ENCODE measurements around the gene UNC93B1. TPM values are rescaled to one million over a fixed set of nuclear protein-coding genes. Genes with fewer than 3 reads are reported as not detected.
A peak's percentile ranks its signal among the peaks of the same experiment; 100 is the strongest.

UNC93B1 gene
- total RNA-seq, 1 experiment from 2014 or later = 14.7 TPM

- no peaks in the 10 kb centered on the region for H3K27me3 Mint-ChIP-seq (ENCODE audit: insufficient read depth, unreplicated experiment)
- H3K9me3 Mint-ChIP-seq (ENCODE audit: unreplicated experiment) = no peaks in the 10 kb centered on the region
- peaks cover 75% of the 10 kb centered on the region for H3K4me1 Mint-ChIP-seq (ENCODE audit: insufficient read depth, unreplicated experiment)
- TF ChIP-seq, protein P1, sequence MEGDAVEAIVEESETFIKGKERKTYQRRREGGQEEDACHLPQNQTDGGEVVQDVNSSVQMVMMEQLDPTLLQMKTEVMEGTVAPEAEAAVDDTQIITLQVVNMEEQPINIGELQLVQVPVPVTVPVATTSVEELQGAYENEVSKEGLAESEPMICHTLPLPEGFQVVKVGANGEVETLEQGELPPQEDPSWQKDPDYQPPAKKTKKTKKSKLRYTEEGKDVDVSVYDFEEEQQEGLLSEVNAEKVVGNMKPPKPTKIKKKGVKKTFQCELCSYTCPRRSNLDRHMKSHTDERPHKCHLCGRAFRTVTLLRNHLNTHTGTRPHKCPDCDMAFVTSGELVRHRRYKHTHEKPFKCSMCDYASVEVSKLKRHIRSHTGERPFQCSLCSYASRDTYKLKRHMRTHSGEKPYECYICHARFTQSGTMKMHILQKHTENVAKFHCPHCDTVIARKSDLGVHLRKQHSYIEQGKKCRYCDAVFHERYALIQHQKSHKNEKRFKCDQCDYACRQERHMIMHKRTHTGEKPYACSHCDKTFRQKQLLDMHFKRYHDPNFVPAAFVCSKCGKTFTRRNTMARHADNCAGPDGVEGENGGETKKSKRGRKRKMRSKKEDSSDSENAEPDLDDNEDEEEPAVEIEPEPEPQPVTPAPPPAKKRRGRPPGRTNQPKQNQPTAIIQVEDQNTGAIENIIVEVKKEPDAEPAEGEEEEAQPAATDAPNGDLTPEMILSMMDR (IDR thresholded peaks at IDR 0.05; ENCODE audit: unreplicated experiment) = no peak
- POLR2A ChIA-PET = interaction anchor here (0.6 to 4.9 kb wide), 4 partner anchors 9 to 258 kb away, joined by 3 to 59 read pairs (median 4); partner anchors contain the start of gene NDUFS8
- H3K36me3 Mint-ChIP-seq (ENCODE audit: insufficient read depth, unreplicated experiment) = peaks cover 48% of the 10 kb centered on the region
- no peak for DNase-seq (ENCODE audit: unreplicated experiment)
- CTCF ChIA-PET = no interaction called here
- no peak overlapping the region for H3K27ac Mint-ChIP-seq (ENCODE audit: low read depth, unreplicated experiment)
- no peak overlapping the region for H3K4me3 Mint-ChIP-seq (ENCODE audit: unreplicated experiment)
- intact Hi-C loops (cut with micrococcal nuclease) = no loop called here
- no TSS peak for BruUV-seq (replicated peaks)
These were observed 11.6 kb upstream of the UNC93B1 start for GRCh38 chr11:68015467-68015866.

GRCh38 chr11:68014947-68015447 lies 11.1 kb upstream of the UNC93B1 start:
- DNase-seq (ENCODE audit: unreplicated experiment) = no peak
- peaks cover 73% of the 10 kb centered on the region for H3K4me1 Mint-ChIP-seq (ENCODE audit: insufficient read depth, unreplicated experiment)
- BruUV-seq (replicated peaks) = no TSS peak
- no peaks in the 10 kb centered on the region for H3K27me3 Mint-ChIP-seq (ENCODE audit: insufficient read depth, unreplicated experiment)
- POLR2A ChIA-PET = interaction anchor here (0.6 to 4.9 kb wide), 14 partner anchors 9 to 299 kb away, joined by 3 to 59 read pairs (median 4); partner anchors contain the start of genes C11orf24, NDUFS8, TCIRG1 and UNC93B1
- intact Hi-C loops (cut with micrococcal nuclease) = loop anchor here (1.0 kb wide), 1 partner anchor 13 kb away; no protein-coding TSS in a partner anchor
- H3K36me3 Mint-ChIP-seq (ENCODE audit: insufficient read depth, unreplicated experiment) = peaks cover 43% of the 10 kb centered on the region
- H3K9me3 Mint-ChIP-seq (ENCODE audit: unreplicated experiment) = no peaks in the 10 kb centered on the region
- H3K27ac Mint-ChIP-seq (ENCODE audit: low read depth, unreplicated experiment) = peak overlapping the region; percentile 89
- TF ChIP-seq, protein P1 (IDR thresholded peaks at IDR 0.05; ENCODE audit: unreplicated experiment) = no peak
- peak overlapping the region; percentile 88 for H3K4me3 Mint-ChIP-seq (ENCODE audit: unreplicated experiment)
- CTCF ChIA-PET = interaction anchor here (0.8 kb wide), 1 partner anchor 282 kb away, joined by 3 read pairs; no protein-coding TSS in a partner anchor

DNA sequence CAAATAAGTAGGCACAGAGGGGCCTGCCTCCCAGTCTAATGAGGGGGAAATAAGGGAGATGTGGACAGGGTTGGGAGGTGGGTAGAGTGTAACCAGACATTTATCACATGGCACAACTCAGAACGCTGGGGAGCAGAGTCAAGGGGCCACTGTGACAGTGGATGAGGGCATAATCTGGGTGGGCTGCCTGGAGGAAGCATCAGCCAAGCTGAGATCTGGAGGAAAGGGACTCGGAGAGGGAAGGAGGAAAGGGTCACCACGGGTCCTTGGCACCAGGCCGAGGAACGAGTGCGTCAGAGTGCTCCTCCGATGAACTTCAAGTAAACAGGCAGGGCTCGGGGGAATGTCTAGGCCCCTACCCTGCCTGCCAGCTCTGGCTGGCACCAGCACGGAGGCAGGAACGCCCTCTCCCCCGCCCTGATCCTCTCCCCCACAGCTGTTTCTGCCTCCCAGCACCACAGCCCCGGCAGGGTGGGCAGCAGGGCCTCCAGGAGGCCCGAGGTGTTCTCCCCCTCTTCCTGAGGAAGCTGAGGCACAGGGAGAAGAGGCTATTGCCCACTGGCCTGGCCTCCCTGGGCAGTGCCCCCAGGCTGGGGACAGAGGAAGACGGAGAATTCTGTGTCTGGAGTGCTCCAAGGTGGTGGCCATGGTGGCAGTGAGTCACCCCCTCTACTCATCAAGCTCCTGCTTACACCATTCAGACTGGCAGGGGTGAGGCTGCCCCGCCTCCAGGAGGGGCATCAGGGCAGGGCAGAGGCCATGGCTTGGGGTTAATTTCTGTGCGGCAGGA lies 10.5 kb upstream of the UNC93B1 start:
- DNase-seq (ENCODE audit: unreplicated experiment) = peak; percentile 98
- H3K4me1 Mint-ChIP-seq (ENCODE audit: insufficient read depth, unreplicated experiment) = peaks cover 73% of the 10 kb centered on the region

More for the DNA sequence above, 10.5 kb upstream of the UNC93B1 start:
- ChIA-PET POLR2A (interaction anchor here (0.6 to 4.9 kb wide), 15 partner anchors 8 to 300 kb away, joined by 3 to 59 read pairs (median 4); partner anchors contain the start of genes C11orf24, NDUFS8, TCIRG1 and UNC93B1), CTCF (interaction anchor here (0.7 to 1.2 kb wide), 3 partner anchors 15 to 283 kb away, joined by 3 read pairs; no protein-coding TSS in a partner anchor)
- no peaks in the 10 kb centered on the region for H3K27me3 Mint-ChIP-seq (ENCODE audit: insufficient read depth, unreplicated experiment)
- peak overlapping the region; percentile 89 for H3K27ac Mint-ChIP-seq (ENCODE audit: low read depth, unreplicated experiment)
- H3K4me3 Mint-ChIP-seq (ENCODE audit: unreplicated experiment) = peak overlapping the region; percentile 88
- H3K36me3 Mint-ChIP-seq (ENCODE audit: insufficient read depth, unreplicated experiment) = peaks cover 36% of the 10 kb centered on the region
- no TSS peak for BruUV-seq (replicated peaks)
- TF ChIP-seq, protein P1 (IDR thresholded peaks at IDR 0.05; ENCODE audit: unreplicated experiment) = no peak
- no peaks in the 10 kb centered on the region for H3K9me3 Mint-ChIP-seq (ENCODE audit: unreplicated experiment)
- intact Hi-C loops (cut with micrococcal nuclease) = loop anchor here (1.0 kb wide), 1 partner anchor 14 kb away; no protein-coding TSS in a partner anchor
